Trophoblast cell (in vitro differentiated cells and primary cell): Measurements from ENCODE around the gene SEMA3B.
"Not testable (repeated sequence)": the region's sequence is repeated elsewhere in the genome, so short reads cannot be mapped to it uniquely, and the experiment has no call there.

Experiments used
- DNase-seq, 2 donors: peaks; one replicate each; pipeline ENCODE4 v3.0.0-alpha.2; 2016
- H2AFZ ChIP-seq: 2 replicates; pipeline ENCODE4 v1.6.1; 2013; ENCODE audit warnings: low read length, moderate library complexity, mild to moderate bottlenecking; ENCODE audit not compliant: insufficient read depth, poor library complexity
- H2AK5ac ChIP-seq: 2 replicates; pipeline ENCODE4 v1.6.1; 2013; ENCODE audit warnings: mild to moderate bottlenecking, low read length
- H2BK120ac ChIP-seq: 2 replicates; pipeline ENCODE4 v1.6.1; 2013; ENCODE audit warnings: low read length, mild to moderate bottlenecking, moderate library complexity; ENCODE audit not compliant: insufficient read depth, poor library complexity
- H2BK12ac ChIP-seq: 2 replicates; pipeline ENCODE4 v1.6.1; 2013; ENCODE audit warnings: mild to moderate bottlenecking, low read length, moderate library complexity
- H2BK5ac ChIP-seq: 2 replicates; pipeline ENCODE4 v1.6.1; 2013; ENCODE audit warnings: low read length, low read depth, moderate library complexity, mild to moderate bottlenecking; ENCODE audit not compliant: poor library complexity
- H3K14ac ChIP-seq: 2 replicates; pipeline ENCODE4 v1.6.1; 2013; ENCODE audit warnings: mild to moderate bottlenecking, low read length
- H3K18ac ChIP-seq: 2 replicates; pipeline ENCODE4 v1.6.1; 2013; ENCODE audit warnings: mild to moderate bottlenecking, low read length
- H3K23ac ChIP-seq: 2 replicates; pipeline ENCODE4 v1.6.1; 2013; ENCODE audit warnings: low read length
- H3K27ac ChIP-seq: 2 replicates; pipeline ENCODE4 v1.5.1; 2013; ENCODE audit warnings: low read depth, mild to moderate bottlenecking, inconsistent platforms, low read length, moderate library complexity
- H3K27me3 ChIP-seq: 2 replicates; pipeline ENCODE4 v1.6.1; 2013; ENCODE audit warnings: inconsistent platforms, mild to moderate bottlenecking, low read length, moderate library complexity; ENCODE audit not compliant: insufficient read depth
- H3K36me3 ChIP-seq, 2 experiments: 1 replicate in 1 of 2; 2 replicates in 1 of 2; pipeline ENCODE4 v1.6.1; 2013; ENCODE audit warnings: low read length in 2 of 2, mild to moderate bottlenecking in 2 of 2, moderate library complexity in 1 of 2; ENCODE audit not compliant: insufficient read depth in 2 of 2, control insufficient read depth in 1 of 2
- H3K4ac ChIP-seq: 2 replicates; pipeline ENCODE4 v1.6.1; 2013; ENCODE audit warnings: low read depth, mild to moderate bottlenecking, low read length, moderate library complexity
- H3K4me1 ChIP-seq, 2 experiments: 1 replicate in 1 of 2; 2 replicates in 1 of 2; pipeline ENCODE4 v1.6.1; 2013; ENCODE audit warnings: low read length in 2 of 2, mild to moderate bottlenecking in 2 of 2, moderate library complexity in 1 of 2; ENCODE audit not compliant: insufficient read depth in 2 of 2, control insufficient read depth in 1 of 2
- H3K4me2 ChIP-seq: 2 replicates; pipeline ENCODE4 v1.6.1; 2013; ENCODE audit warnings: inconsistent platforms, mild to moderate bottlenecking, low read length, moderate library complexity
- H3K4me3 ChIP-seq: 2 replicates; pipeline ENCODE4 v1.5.1; 2013; ENCODE audit warnings: mild to moderate bottlenecking, low read depth, low read length, inconsistent platforms
- H3K79me1 ChIP-seq: one replicate; pipeline ENCODE4 v1.6.1; 2013; ENCODE audit warnings: low read length
- H3K79me2 ChIP-seq: 2 replicates; pipeline ENCODE4 v1.6.1; 2013; ENCODE audit warnings: low read length, mild to moderate bottlenecking; ENCODE audit not compliant: control insufficient read depth, insufficient read depth, poor library complexity
- H3K9ac ChIP-seq: 2 replicates; pipeline ENCODE4 v1.6.1; 2013; ENCODE audit warnings: mild to moderate bottlenecking, low read length
- H3K9me3 ChIP-seq: 2 replicates; pipeline ENCODE4 v1.6.1; 2013; ENCODE audit warnings: low read depth, mild to moderate bottlenecking, control low read depth, inconsistent platforms, low read length; ENCODE audit not compliant: insufficient read depth
- H4K12ac ChIP-seq: 2 replicates; pipeline ENCODE4 v1.6.1; 2013; ENCODE audit warnings: low read depth, mild to moderate bottlenecking, low read length, moderate library complexity
- H4K8ac ChIP-seq: 2 replicates; pipeline ENCODE4 v1.6.1; 2013; ENCODE audit warnings: low read depth, mild to moderate bottlenecking, low read length, moderate library complexity
- H4K91ac ChIP-seq: one replicate; pipeline ENCODE4 v1.6.1; 2013; ENCODE audit warnings: low read depth, mild to moderate bottlenecking, low read length, moderate library complexity
- WGBS: extraction: QIAGEN DNeasy Blood & Tissue Kit; methylation state at CpG from one replicate; pipeline ENCODE4 v1.1.7; 2013; ENCODE audit warnings: missing lambda C conversion rate; ENCODE audit not compliant: insufficient read length, insufficient coverage; ENCODE audit errors: extremely low coverage; 5-methylcytosine and 5-hydroxymethylcytosine counted together

The SEMA3B gene

DNA sequence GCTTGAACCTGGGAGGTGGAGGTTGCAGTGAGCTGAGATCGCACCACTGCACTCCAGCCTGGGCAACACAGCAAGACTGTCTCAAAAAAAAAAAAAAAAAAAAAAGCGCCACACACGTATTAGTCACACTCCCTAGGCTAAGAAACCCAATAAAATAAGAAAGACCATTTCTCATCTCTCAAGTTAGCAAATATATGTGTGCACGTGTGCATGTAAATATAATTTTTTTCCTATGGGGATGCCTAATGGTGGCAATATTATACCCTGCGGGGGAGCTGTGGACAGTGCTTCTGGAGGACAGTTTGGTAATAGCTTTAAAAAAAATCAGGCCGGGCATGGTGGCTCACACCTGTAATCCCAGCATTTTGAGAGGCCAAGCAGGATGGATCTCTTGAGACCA is 15.2 kb downstream of the SEMA3B start:
- not testable (repeated sequence) for H2BK120ac ChIP-seq, H3K9ac ChIP-seq, H3K4me1 ChIP-seq, H2AK5ac ChIP-seq, H4K91ac ChIP-seq, H3K79me1 ChIP-seq, H3K4me2 ChIP-seq, H3K27ac ChIP-seq, H3K9me3 ChIP-seq, H3K4me3 ChIP-seq, H3K27me3 ChIP-seq, H3K4ac ChIP-seq, H2AFZ ChIP-seq, H2BK12ac ChIP-seq, H2BK5ac ChIP-seq, DNase-seq, H3K18ac ChIP-seq, H3K14ac ChIP-seq, H3K23ac ChIP-seq, H4K8ac ChIP-seq, H4K12ac ChIP-seq, H3K79me2 ChIP-seq
- H3K36me3 ChIP-seq, result peaks cover 27 to 29% of the 10 kb centered on the region in 2 experiments
- WGBS, result no CpG with 5 or more reads among the region's 6 CpGs

DNA sequence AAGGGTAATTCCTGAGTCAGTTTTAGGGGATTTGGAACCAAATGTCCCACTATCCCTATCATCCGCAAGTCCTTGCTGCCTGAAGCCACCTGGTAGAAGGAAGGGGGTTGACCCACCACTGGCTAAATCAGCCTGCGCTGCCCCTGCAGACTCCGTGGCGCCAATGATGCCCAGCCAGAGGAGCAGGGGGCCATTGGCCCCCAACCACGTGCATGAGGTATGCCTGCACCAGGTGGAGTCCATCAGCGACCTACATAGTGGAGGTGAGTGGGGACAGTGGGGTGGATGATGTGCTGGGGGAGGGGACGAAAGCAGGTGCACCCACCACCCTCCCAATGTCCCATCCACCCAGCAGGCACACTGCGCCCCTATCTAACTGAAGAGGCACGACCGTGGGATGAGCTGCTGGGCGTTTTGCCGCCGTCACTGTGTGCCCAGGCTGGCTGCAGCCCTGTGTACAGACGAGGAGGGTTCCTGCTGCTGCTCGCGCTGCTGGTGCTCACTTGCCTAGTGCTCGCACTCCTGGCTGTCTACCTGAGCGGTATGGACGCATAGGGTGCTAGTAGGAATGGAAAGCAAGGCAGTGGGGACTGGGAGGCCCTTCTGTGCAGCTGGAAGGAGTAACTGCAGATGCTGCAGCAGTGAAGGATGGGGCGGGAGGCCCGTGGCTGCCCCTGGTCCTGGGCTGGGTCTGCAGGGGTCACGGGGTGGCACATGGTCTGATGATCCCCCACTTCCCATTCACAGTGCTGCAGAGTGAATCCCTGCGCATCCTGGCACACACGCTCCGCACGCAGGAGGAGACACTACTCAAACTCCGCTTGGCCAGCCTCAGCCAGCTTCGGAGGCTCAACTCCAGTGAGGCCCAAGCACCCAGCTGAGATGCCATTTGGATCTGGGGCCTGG is 17.6 kb downstream of the SEMA3B start:
- H3K79me2 ChIP-seq, result peaks cover under 1% of the 10 kb centered on the region
- no peak overlapping the region for H3K4ac ChIP-seq
- no peak overlapping the region for H4K8ac ChIP-seq
- H3K27ac ChIP-seq, result no peak overlapping the region
- peaks cover 42 to 43% of the 10 kb centered on the region in 2 experiments for H3K36me3 ChIP-seq
- peaks cover under 1% of the 10 kb centered on the region for H3K79me1 ChIP-seq
- H3K14ac ChIP-seq, result no peak overlapping the region
- peaks cover 3 to 5% of the 10 kb centered on the region in 2 experiments for H3K4me1 ChIP-seq
- H3K27me3 ChIP-seq, result no peaks in the 10 kb centered on the region
- H2AK5ac ChIP-seq, result no peak overlapping the region
- H4K12ac ChIP-seq, result no peak overlapping the region
- WGBS, result no CpG with 5 or more reads among the region's 28 CpGs
- peaks cover 7% of the 10 kb centered on the region for H3K9me3 ChIP-seq
- H2AFZ ChIP-seq, result no peak overlapping the region
- H3K4me2 ChIP-seq, result no peak overlapping the region
- no peak overlapping the region for H2BK5ac ChIP-seq
- no peak overlapping the region for H2BK12ac ChIP-seq
- H4K91ac ChIP-seq, result no peak overlapping the region
- no peak for DNase-seq
- H3K9ac ChIP-seq, result no peak overlapping the region
- no peak overlapping the region for H2BK120ac ChIP-seq
- no peak overlapping the region for H3K23ac ChIP-seq
- no peak overlapping the region for H3K18ac ChIP-seq
- no peak overlapping the region for H3K4me3 ChIP-seq

DNA sequence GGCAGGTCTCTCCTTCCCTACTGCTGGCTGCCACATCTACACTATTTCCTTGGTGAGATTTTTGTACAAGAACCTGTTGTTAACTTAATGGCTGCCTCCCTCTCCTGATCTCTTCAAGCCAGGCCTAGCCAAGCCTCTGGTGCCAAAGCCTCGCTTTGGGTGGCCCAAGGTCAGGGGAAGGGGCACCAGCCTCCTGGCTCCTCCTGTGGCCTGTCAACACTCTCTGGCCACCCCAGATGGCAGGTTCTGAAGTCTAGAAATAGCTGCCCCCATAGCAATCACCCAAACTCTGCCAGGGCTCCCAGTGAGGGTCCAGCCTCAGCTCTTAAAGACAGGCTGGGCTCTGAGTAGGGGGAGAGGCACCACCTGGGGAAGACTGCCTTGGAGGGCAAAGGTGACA is 18.3 kb downstream of the SEMA3B start:
- Histone ChIP-seq H3K14ac (no peak overlapping the region), H3K36me3 (peaks cover 42 to 43% of the 10 kb centered on the region in 2 experiments), H3K23ac (no peak overlapping the region), H3K27me3 (no peaks in the 10 kb centered on the region), H3K9ac (no peak overlapping the region), H3K79me2 (peaks cover 4% of the 10 kb centered on the region), H3K4me3 (no peak overlapping the region), H2AFZ (no peak overlapping the region), H3K9me3 (peaks cover 7% of the 10 kb centered on the region), H4K8ac (no peak overlapping the region), H3K18ac (no peak overlapping the region), H3K79me1 (peaks cover 6% of the 10 kb centered on the region), H4K91ac (no peak overlapping the region), H2BK12ac (no peak overlapping the region), H2BK5ac (no peak overlapping the region), H3K4me1 (peaks cover 3 to 7% of the 10 kb centered on the region in 2 experiments), H3K27ac (no peak overlapping the region), H3K4me2 (no peak overlapping the region), H3K4ac (no peak overlapping the region), H2AK5ac (no peak overlapping the region), H2BK120ac (no peak overlapping the region), H4K12ac (no peak overlapping the region)
- no peak for DNase-seq
- WGBS, result no CpG with 5 or more reads among the region's 1 CpG

DNA sequence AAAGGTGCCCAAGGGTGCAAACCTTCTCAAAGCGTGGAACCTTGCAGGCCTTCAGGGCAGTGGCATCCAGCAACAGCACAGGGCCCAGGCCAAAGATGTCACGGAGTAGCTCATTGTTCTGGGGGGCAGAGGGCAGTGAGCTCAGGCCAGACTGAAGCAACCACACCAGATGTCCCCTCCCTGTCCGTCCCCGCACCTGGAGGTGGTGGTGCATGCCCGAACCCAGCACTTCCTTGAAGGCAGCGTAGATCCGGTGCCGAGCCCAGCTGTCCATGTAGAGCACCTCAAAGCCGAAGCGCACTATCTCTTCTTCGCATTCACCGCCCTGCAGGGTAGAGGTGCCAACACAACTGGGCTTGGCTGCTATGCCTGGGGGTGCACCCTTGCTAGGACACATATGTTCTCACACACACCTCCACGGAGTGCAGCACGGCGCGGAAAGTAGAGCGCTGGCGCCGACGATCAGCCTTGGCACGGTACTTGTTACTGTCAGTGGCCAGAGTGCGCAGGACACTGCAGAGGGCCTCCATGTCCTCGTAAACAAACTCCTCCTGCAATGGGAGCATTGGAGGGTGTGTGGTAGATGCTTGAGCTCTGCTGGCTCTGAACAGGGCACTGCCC is 19.6 kb downstream of the SEMA3B start:
- Histone ChIP-seq H3K36me3 (peaks cover 42 to 43% of the 10 kb centered on the region in 2 experiments), H3K79me2 (peaks cover 4% of the 10 kb centered on the region), H2BK120ac (no peak overlapping the region), H3K27ac (no peak overlapping the region), H2BK5ac (no peak overlapping the region), H4K91ac (no peak overlapping the region), H2AK5ac (no peak overlapping the region), H3K4me3 (no peak overlapping the region), H3K4me2 (no peak overlapping the region), H3K4me1 (peaks cover 6 to 10% of the 10 kb centered on the region in 2 experiments), H3K9me3 (peaks cover 7% of the 10 kb centered on the region), H4K12ac (no peak overlapping the region), H3K27me3 (no peaks in the 10 kb centered on the region), H4K8ac (no peak overlapping the region), H3K14ac (no peak overlapping the region), H3K79me1 (peaks cover 9% of the 10 kb centered on the region), H3K18ac (no peak overlapping the region), H3K23ac (no peak overlapping the region), H2BK12ac (no peak overlapping the region), H2AFZ (no peak overlapping the region), H3K9ac (no peak overlapping the region), H3K4ac (no peak overlapping the region)
- no peak for DNase-seq
- no CpG with 5 or more reads among the region's 23 CpGs for WGBS
